ENCODE results near the gene TNFRSF25.
"Not testable (repeated sequence)": the region's sequence is repeated elsewhere in the genome, so short reads cannot be mapped to it uniquely, and the experiment has no call there.

Gene TNFRSF25

DNA sequence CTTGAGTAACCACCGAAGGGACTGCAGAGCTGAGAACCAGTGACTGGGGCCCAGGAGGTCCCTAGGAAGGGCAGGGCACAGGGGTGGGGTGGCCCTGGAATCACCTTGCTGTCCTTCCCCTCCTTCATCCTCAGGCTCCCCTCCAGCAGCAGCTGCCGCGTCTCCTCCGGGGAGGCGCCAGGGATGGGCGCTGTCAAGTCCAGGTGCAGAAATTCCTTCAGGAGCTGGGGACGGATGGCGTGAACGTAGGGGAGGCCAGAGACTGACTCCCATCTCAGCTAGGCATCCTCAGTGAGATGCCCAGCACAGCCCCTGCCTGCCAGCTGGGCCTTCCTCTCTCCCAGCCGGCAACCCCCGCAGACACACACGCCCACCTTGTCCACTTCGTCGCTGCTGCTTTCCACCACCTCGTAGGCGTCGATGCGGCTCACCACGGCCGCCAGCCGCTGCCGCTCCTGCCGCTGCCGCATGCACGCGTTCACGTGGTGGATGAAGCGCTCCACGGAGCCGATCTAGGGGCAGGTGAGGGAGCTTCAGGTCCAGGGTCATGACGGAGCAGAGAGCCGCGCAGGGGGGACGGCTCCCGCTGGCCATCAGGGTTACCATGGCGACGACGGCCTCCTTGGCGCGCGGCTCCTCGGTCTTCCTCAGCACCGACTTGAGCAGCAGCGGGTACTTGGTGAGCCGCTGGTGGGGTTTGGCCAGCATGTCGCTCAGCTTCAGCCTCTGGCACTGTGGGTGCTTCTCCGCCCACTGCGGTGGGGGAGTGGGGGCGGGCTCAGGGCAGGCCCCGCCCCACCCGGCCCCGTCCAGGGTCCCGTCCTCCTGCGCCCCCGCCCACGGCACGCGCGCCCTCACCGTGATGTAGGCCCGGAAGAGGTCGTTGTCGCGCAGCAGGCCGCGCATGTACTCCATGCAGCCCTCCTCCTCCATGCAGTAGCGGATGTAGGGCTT lies 4.4 kb upstream of the TNFRSF25 start:
- no peak for DNase-seq (ENCODE audit: low read depth in 2 of 3, low spot score in 1 of 3)

GRCh38 chr1:6468729-6469461 lies 2.9 kb upstream of the TNFRSF25 start:
- no peak for DNase-seq (ENCODE audit: low read depth in 2 of 3, low spot score in 1 of 3)

DNA sequence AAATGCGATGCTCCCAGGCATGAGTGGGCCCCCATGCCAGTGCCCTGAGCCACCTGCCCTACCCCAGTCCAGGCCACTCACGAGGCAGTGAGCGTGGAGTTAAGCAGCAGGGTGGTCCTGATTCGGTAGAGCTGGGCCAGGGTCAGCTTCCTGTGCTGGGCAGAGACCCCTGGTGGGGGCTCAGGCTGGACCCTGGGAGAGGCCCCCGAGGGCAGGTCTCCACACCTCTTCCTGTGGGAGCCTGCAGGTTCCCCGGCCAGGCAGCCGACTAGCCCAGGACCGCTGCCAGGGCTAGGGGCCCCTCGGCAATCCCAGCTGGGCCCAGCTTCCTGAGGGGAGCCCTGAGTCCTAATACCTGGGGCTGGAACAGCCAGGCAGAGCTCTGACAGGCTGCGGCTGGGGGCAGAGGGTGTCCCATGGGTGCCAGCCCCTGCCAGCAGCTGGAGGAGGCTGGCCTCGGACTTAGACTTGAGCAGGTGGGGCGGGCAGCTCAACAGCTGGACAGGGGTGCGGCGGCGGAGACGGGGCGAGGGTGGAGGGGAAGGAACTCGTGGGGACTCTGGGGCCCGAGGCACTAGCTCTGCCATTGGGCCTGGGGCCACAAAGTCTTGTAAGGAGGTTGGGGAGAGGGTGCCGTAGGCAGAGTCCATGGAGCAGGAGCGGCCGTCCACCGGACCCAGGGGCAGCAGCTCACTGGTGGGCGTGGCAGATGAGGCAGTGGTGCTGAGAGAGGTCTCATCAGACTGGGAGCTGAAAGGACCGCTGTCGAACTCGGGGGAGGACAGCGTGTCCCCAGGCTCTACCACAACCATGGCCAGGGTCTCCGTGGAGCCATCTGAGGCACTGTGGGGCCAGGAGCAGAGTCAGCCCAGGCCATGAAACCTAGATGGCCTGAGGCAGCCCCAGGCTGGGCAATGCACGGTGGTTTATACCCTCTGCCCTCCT lies 2.0 kb upstream of the TNFRSF25 start:
- no peak for DNase-seq (ENCODE audit: low read depth in 2 of 3, low spot score in 1 of 3)

- no peak for DNase-seq (ENCODE audit: low read depth in 2 of 3, low spot score in 1 of 3)
Measured at GRCh38 chr1:6467224-6467623, 1.3 kb upstream of the TNFRSF25 start.

DNA sequence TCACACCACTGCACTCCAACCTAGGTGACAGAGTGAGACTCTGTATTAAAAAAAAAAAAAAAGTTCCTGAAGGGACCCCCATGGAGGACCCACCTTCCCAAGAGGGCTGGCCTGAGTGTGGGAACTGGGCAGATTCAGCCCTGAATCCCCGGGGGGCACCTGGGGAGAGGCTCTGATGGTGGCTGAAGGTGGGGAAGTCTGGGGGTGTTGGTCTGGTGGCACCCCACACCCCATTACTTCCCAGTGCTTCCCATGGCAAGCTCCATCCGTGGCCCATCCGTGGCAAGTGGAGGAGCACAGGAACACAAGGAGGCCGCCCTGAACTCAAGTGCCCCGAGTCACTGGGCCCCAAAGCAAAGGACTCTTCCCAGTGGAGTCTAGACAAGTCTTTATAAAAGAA lies 778 bp upstream of the TNFRSF25 start:
- DNase-seq (ENCODE audit: low read depth in 2 of 3, low spot score in 1 of 3), result no peak

- no peak for DNase-seq (ENCODE audit: low read depth in 2 of 3, low spot score in 1 of 3)
Measured at GRCh38 chr1:6465461-6466005, 440 bp downstream of the TNFRSF25 start.

- DNase-seq (ENCODE audit: low read depth in 2 of 3, low spot score in 1 of 3), result no peak
Measured at GRCh38 chr1:6464915-6465314, 1.1 kb downstream of the TNFRSF25 start.

- peak in 2 of 3 donors; percentile 57 to 65 for DNase-seq (ENCODE audit: low read depth in 2 of 3, low spot score in 1 of 3)
Measured at GRCh38 chr1:6464514-6464836, 1.5 kb downstream of the TNFRSF25 start.

GRCh38 chr1:6463120-6463412 lies 2.9 kb downstream of the TNFRSF25 start:
- no peak for DNase-seq (ENCODE audit: low read depth in 2 of 3, low spot score in 1 of 3)

GRCh38 chr1:6462412-6463119 lies 3.4 kb downstream of the TNFRSF25 start:
- no peak for DNase-seq (ENCODE audit: low read depth in 2 of 3, low spot score in 1 of 3)

- no peak for DNase-seq (ENCODE audit: low read depth in 2 of 3, low spot score in 1 of 3)
Measured at GRCh38 chr1:6461538-6462411, 4.2 kb downstream of the TNFRSF25 start.

- DNase-seq (ENCODE audit: low read depth in 2 of 3, low spot score in 1 of 3), result no peak
Measured at GRCh38 chr1:6461051-6461530, 4.9 kb downstream of the TNFRSF25 start.

- peak; percentile 66 to 80 (median 71) for DNase-seq (ENCODE audit: low read depth in 2 of 3, low spot score in 1 of 3)
Measured at GRCh38 chr1:6460301-6461050, 5.5 kb downstream of the TNFRSF25 start.

DNA sequence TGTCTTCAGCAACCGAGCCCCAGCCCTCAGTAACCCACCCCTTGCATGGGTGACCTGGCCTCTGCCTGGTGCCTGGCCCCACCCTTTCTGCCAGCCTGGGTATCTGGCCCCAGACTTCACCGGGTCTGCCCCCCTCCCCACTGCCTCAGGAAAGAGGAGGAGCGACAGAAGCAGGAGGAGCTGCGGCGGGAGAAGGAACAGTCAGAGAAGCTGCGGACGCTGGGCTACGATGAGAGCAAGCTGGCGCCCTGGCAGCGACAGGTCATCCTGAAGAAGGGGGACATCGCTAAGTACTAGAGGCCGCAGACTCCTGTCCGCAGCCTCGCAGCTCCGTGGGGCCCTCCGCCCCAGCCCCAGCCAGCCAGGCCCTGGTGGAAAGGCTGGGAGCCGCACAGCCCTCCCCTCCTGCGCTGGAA lies 6.1 kb downstream of the TNFRSF25 start:
- no peak for DNase-seq (ENCODE audit: low read depth in 2 of 3, low spot score in 1 of 3)

- no peak for DNase-seq (ENCODE audit: low read depth in 2 of 3, low spot score in 1 of 3)
Measured at GRCh38 chr1:6456800-6457466, 9.0 kb downstream of the TNFRSF25 start.

- DNase-seq (ENCODE audit: low read depth in 2 of 3, low spot score in 1 of 3), result not testable (repeated sequence)
Measured at GRCh38 chr1:6455752-6456520, 10.0 kb downstream of the TNFRSF25 start.

All from stimulated activated CD4-positive, alpha-beta T cell treated with anti-CD3 and anti-CD28 coated beads, Interleukin-12 subunit alpha, Interleukin-12 subunit beta, amount 100 ng/mL, for 48 hours (primary cell).